DOHH2 (cell line): ENCODE measurements around the gene TMOD2.

ENCODE experiments used
- EZH2phosphoT487 ChIP-seq: fragments of 200-600 bp; sonication (generic); IDR thresholded peaks from 2 replicates; pipeline ENCODE4 v1.6.1; 2017; ENCODE audit warnings: borderline replicate concordance, mild to moderate bottlenecking, antibody characterized with exemption, low read length, moderate library complexity, mixed read lengths
- TF ChIP-seq, protein P1 (sequence below): fragments of 200-600 bp; sonication (generic); IDR thresholded peaks from one replicate; pipeline ENCODE4 v1.5.1; 2014; ENCODE audit warnings: antibody characterized with exemption, mild to moderate bottlenecking, low read depth, low read length; ENCODE audit not compliant: poor library complexity, severe bottlenecking

DNA sequence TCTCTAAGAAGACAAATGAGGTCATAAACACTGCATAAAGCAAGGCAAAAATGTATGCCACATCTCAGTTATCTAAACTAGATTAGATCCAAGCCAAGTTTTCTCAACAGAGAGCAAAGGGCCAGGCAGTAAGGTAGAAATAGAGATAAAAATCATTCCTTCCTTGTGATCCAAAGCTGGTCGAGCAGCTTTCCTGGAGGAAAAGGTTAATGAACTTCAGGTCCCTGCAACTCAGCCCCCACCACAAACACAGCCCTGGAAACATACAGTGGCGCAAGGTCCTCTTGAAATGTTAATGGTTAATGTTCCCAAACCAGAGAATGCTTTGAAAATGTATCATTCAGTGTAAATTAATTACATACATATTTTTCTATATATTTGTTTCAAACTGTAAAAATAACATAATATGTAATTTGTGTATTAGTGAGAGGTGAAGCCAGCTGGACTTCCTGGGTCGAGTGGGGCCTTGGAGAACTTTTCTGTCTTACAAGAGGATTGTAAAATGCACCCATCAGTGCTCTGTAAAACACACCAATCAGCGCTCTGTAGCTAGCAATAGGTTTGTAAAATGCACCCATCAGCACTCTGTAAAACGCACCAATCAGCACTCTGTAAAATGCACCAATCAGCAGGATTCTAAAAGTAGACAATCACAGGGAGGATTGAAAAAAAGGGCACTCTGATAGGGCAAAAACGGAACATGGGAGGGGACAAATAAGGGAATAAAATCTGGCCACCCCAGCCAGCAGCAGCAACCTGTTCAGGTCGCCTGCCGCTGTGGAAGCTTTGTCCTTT, 31.0 kb upstream of the TMOD2 start:
- TF ChIP-seq, protein P1, sequence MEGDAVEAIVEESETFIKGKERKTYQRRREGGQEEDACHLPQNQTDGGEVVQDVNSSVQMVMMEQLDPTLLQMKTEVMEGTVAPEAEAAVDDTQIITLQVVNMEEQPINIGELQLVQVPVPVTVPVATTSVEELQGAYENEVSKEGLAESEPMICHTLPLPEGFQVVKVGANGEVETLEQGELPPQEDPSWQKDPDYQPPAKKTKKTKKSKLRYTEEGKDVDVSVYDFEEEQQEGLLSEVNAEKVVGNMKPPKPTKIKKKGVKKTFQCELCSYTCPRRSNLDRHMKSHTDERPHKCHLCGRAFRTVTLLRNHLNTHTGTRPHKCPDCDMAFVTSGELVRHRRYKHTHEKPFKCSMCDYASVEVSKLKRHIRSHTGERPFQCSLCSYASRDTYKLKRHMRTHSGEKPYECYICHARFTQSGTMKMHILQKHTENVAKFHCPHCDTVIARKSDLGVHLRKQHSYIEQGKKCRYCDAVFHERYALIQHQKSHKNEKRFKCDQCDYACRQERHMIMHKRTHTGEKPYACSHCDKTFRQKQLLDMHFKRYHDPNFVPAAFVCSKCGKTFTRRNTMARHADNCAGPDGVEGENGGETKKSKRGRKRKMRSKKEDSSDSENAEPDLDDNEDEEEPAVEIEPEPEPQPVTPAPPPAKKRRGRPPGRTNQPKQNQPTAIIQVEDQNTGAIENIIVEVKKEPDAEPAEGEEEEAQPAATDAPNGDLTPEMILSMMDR = no peak
- no peak for TF ChIP-seq EZH2phosphoT487
